ENCODE results near the gene ANKRD33B.
A peak's percentile ranks its signal among the peaks of the same experiment; 100 is the strongest.
"Not testable (repeated sequence)": the region's sequence is repeated elsewhere in the genome, so short reads cannot be mapped to it uniquely, and the experiment has no call there.

The ANKRD33B gene

GRCh38 chr5:10630744-10631143 lies 66.9 kb downstream of the ANKRD33B start:
- not testable (repeated sequence) for H3K9me3 Mint-ChIP-seq, H3K4me3 Mint-ChIP-seq, H3K27me3 Mint-ChIP-seq
- Mint-ChIP-seq H3K27ac (peak overlapping the region; percentile 92), H3K36me3 (ENCODE audit: low read depth) (peaks cover 22% of the 10 kb centered on the region), H3K4me1 (ENCODE audit: low read depth) (peaks cover 90% of the 10 kb centered on the region)

DNA sequence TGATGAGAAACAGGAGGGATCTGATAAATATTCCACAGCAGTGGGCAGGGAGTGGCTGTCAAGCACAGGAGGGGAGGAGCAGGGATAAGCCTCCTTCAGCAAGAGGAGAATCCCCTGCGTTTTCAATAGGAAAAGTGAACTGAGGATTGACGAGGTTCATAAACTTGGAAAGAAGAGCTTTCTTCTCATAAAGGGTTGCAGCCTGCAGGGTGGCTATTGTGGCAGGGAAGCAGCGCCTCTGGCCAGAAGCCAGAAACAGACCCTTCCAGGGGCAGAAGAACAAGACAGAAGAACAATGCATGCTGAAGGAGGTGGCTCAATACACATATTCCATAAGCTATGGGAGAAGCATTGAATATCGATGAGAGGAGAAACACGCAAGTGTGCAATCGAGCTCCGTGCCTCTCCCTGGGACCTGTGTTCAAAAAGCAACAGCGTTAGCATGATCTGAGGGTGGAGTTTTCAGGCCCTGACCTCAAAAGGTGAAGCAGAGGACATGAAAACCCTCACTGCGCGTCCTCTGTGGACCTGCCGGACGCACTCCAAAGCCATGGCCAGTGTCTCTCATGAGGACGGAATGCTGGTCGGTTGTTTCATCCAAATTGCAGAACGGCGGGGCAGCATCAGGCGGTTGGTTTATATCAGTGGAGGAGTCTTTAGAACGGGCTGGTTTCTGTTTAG lies 67.6 kb downstream of the ANKRD33B start:
- Mint-ChIP-seq H3K27ac (peak overlapping the region; percentile 92), H3K27me3 (peaks cover 4% of the 10 kb centered on the region), H3K4me1 (ENCODE audit: low read depth) (peaks cover 93% of the 10 kb centered on the region), H3K36me3 (ENCODE audit: low read depth) (peaks cover 22% of the 10 kb centered on the region), H3K4me3 (peak overlapping the region; percentile 60), H3K9me3 (peaks cover 5% of the 10 kb centered on the region)

GRCh38 chr5:10632110-10632761 lies 68.4 kb downstream of the ANKRD33B start:
- H3K4me3 Mint-ChIP-seq: peak overlapping the region; percentile 60
- peaks cover 4% of the 10 kb centered on the region for H3K27me3 Mint-ChIP-seq
- H3K27ac Mint-ChIP-seq: peak overlapping the region; percentile 92
- peaks cover 19% of the 10 kb centered on the region for H3K36me3 Mint-ChIP-seq (ENCODE audit: low read depth)
- peaks cover 5% of the 10 kb centered on the region for H3K9me3 Mint-ChIP-seq
- peaks cover 95% of the 10 kb centered on the region for H3K4me1 Mint-ChIP-seq (ENCODE audit: low read depth)

- Mint-ChIP-seq H3K4me3 (peak overlapping the region; percentile 72), H3K9me3 (peaks cover 7% of the 10 kb centered on the region), H3K27me3 (peaks cover 4% of the 10 kb centered on the region), H3K4me1 (ENCODE audit: low read depth) (peaks cover 94% of the 10 kb centered on the region), H3K36me3 (ENCODE audit: low read depth) (peaks cover 26% of the 10 kb centered on the region), H3K27ac (peak overlapping the region; percentile 99)
These were observed 69.6 kb downstream of the ANKRD33B start for GRCh38 chr5:10633271-10634049.

GRCh38 chr5:10634050-10634449 lies 70.2 kb downstream of the ANKRD33B start:
- peaks cover 88% of the 10 kb centered on the region for H3K4me1 Mint-ChIP-seq (ENCODE audit: low read depth)
- H3K9me3 Mint-ChIP-seq: peaks cover 10% of the 10 kb centered on the region
- peak overlapping the region; percentile 72 for H3K4me3 Mint-ChIP-seq

GRCh38 chr5:10634562-10634961 lies 70.7 kb downstream of the ANKRD33B start:
- Mint-ChIP-seq H3K9me3 (peaks cover 9% of the 10 kb centered on the region), H3K4me1 (ENCODE audit: low read depth) (peaks cover 83% of the 10 kb centered on the region), H3K36me3 (ENCODE audit: low read depth) (peaks cover 28% of the 10 kb centered on the region), H3K4me3 (peak overlapping the region; percentile 39), H3K27ac (peak overlapping the region; percentile 99), H3K27me3 (peaks cover 3% of the 10 kb centered on the region)

More at GRCh38 chr5:10634050-10634449, 70.2 kb downstream of the ANKRD33B start:
- H3K27me3 Mint-ChIP-seq: peaks cover 4% of the 10 kb centered on the region
- H3K36me3 Mint-ChIP-seq (ENCODE audit: low read depth): peaks cover 30% of the 10 kb centered on the region
- H3K27ac Mint-ChIP-seq: peak overlapping the region; percentile 99

- H3K27me3 Mint-ChIP-seq: no peaks in the 10 kb centered on the region
- H3K36me3 Mint-ChIP-seq (ENCODE audit: low read depth): peaks cover 26% of the 10 kb centered on the region
- peaks cover 75% of the 10 kb centered on the region for H3K4me1 Mint-ChIP-seq (ENCODE audit: low read depth)
- H3K4me3 Mint-ChIP-seq: peak overlapping the region; percentile 79
- peaks cover 6% of the 10 kb centered on the region for H3K9me3 Mint-ChIP-seq
- H3K27ac Mint-ChIP-seq: peak overlapping the region; percentile 99
These were observed 71.5 kb downstream of the ANKRD33B start for GRCh38 chr5:10635257-10635866.

DNA sequence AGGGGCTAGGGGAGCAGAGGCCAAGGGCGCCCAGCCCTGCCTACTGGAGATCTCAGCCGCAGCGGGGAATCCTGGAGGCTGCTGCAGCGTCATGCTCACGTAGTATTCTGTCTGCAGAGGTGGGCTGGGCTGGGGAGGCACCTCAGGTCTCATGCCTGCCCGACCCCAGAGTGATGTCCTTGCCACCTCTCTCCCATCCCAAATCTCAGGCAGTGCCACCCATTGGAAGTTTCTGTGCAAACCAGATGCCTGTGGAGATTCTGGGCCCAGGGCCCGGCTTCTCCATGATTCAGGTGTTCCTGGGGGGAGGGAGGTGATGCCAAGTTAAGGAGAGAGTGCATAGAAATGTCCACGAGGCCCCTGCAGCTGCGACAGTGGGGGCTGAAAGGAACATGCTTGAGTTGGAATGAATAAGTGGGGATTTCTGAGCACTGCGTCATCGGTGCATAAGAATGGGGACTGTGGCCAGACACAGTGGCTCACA lies 72.0 kb downstream of the ANKRD33B start:
- Mint-ChIP-seq H3K27me3 (no peaks in the 10 kb centered on the region), H3K27ac (peak overlapping the region; percentile 99), H3K4me3 (peak overlapping the region; percentile 79), H3K36me3 (ENCODE audit: low read depth) (peaks cover 26% of the 10 kb centered on the region), H3K9me3 (peaks cover 6% of the 10 kb centered on the region), H3K4me1 (ENCODE audit: low read depth) (peaks cover 70% of the 10 kb centered on the region)

DNA sequence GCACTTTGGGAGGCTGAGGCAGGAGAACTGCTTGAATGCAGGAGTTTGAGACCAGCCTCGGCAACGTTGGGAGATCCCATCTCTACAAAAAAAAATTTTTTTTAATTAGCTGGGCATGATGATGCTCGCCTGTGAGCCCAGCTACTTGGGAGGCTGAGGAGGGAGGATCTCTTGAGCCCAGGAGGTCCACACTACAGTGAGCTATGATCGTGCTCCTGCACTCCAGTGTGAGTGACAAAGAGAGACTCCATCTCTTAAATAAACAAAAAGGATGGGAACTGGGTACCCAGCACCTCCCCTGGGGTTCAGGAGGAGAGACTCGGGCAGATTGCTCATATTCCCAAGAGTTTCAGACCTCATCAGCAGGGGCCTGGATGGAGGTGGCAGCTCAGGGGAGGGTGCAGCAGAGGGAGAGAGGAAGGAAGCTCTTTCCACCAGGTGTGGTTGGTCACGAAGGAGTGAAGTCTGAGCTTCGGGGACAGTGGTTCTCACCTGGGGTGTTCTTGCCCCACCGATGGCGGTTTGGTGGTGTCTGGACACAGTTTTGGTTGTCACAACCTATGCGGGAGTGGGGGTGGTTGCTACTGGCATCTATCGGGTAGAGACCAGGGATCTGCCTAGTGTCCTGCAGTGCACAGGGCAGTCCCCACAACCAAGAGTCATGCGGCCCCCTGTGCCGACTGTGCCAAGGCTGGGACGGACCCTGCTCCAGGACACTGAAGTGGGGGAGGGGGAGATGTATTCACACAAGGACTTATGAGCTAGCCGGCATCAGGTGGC lies 72.7 kb downstream of the ANKRD33B start:
- Mint-ChIP-seq H3K4me3 (peak overlapping the region; percentile 79), H3K4me1 (ENCODE audit: low read depth) (peaks cover 63% of the 10 kb centered on the region), H3K27ac (peak overlapping the region; percentile 99), H3K36me3 (ENCODE audit: low read depth) (peaks cover 26% of the 10 kb centered on the region), H3K9me3 (peaks cover 6% of the 10 kb centered on the region), H3K27me3 (no peaks in the 10 kb centered on the region)

GRCh38 chr5:10637944-10638343 lies 74.1 kb downstream of the ANKRD33B start:
- H3K9me3 Mint-ChIP-seq: peaks cover 6% of the 10 kb centered on the region
- no peak overlapping the region for H3K27ac Mint-ChIP-seq
- H3K27me3 Mint-ChIP-seq: no peaks in the 10 kb centered on the region
- H3K4me3 Mint-ChIP-seq: no peak overlapping the region
- peaks cover 51% of the 10 kb centered on the region for H3K4me1 Mint-ChIP-seq (ENCODE audit: low read depth)
- H3K36me3 Mint-ChIP-seq (ENCODE audit: low read depth): peaks cover 26% of the 10 kb centered on the region

- Mint-ChIP-seq H3K4me3 (peak overlapping the region; percentile 35), H3K27ac (peak overlapping the region; percentile 41), H3K4me1 (ENCODE audit: low read depth) (peaks cover 49% of the 10 kb centered on the region), H3K36me3 (ENCODE audit: low read depth) (peaks cover 23% of the 10 kb centered on the region)
- H3K27me3 Mint-ChIP-seq, H3K9me3 Mint-ChIP-seq: not testable (repeated sequence)
These were observed 74.9 kb downstream of the ANKRD33B start for GRCh38 chr5:10638723-10639122.

- Mint-ChIP-seq H3K4me3 (no peak overlapping the region), H3K27ac (peak overlapping the region; percentile 65), H3K9me3 (peaks cover 6% of the 10 kb centered on the region), H3K27me3 (peaks cover 4% of the 10 kb centered on the region), H3K4me1 (ENCODE audit: low read depth) (peaks cover 49% of the 10 kb centered on the region), H3K36me3 (ENCODE audit: low read depth) (peaks cover 18% of the 10 kb centered on the region)
These were observed 76.0 kb downstream of the ANKRD33B start for GRCh38 chr5:10639846-10640368.

- peaks cover 18% of the 10 kb centered on the region for H3K36me3 Mint-ChIP-seq (ENCODE audit: low read depth)
These were observed 78.5 kb downstream of the ANKRD33B start for GRCh38 chr5:10642367-10642766.

GRCh38 chr5:10644192-10644591 lies 80.3 kb downstream of the ANKRD33B start:
- peaks cover 25% of the 10 kb centered on the region for H3K4me1 Mint-ChIP-seq (ENCODE audit: low read depth)
- H3K27ac Mint-ChIP-seq: no peak overlapping the region
- H3K9me3 Mint-ChIP-seq: no peaks in the 10 kb centered on the region
- H3K27me3 Mint-ChIP-seq: peaks cover 4% of the 10 kb centered on the region
- H3K36me3 Mint-ChIP-seq (ENCODE audit: low read depth): peaks cover 10% of the 10 kb centered on the region
- no peak overlapping the region for H3K4me3 Mint-ChIP-seq

More at GRCh38 chr5:10642367-10642766, 78.5 kb downstream of the ANKRD33B start:
- peaks cover 4% of the 10 kb centered on the region for H3K27me3 Mint-ChIP-seq
- no peak overlapping the region for H3K27ac Mint-ChIP-seq
- H3K4me1 Mint-ChIP-seq (ENCODE audit: low read depth): peaks cover 32% of the 10 kb centered on the region
- H3K9me3 Mint-ChIP-seq: peaks cover 6% of the 10 kb centered on the region
- no peak overlapping the region for H3K4me3 Mint-ChIP-seq
